KMS-11 (cell line): ENCODE measurements around the gene FAM120B.

ENCODE experiments used
- H2AFZ ChIP-seq: fragments of 200-600 bp; sonication (generic); 2 replicates; pipeline ENCODE4 v1.6.1; 2016; ENCODE audit warnings: antibody characterized with exemption, mixed run types, low read depth
- H3K27ac ChIP-seq: fragments of 200-600 bp; sonication (generic); 2 replicates; pipeline ENCODE4 v1.6.1; 2016; ENCODE audit warnings: mild to moderate bottlenecking, mixed run types
- H3K27me3 ChIP-seq: fragments of 200-600 bp; sonication (generic); 2 replicates; pipeline ENCODE4 v1.6.1; 2017; ENCODE audit warnings: mild to moderate bottlenecking, low read depth, mixed run types, moderate library complexity; ENCODE audit not compliant: insufficient read depth
- H3K36me3 ChIP-seq: fragments of 200-600 bp; sonication (generic); 2 replicates; pipeline ENCODE4 v1.6.1; 2017; ENCODE audit warnings: mild to moderate bottlenecking, mixed run types; ENCODE audit not compliant: insufficient read depth
- H3K4me1 ChIP-seq: fragments of 200-600 bp; sonication (generic); 2 replicates; pipeline ENCODE4 v1.6.1; 2016; ENCODE audit warnings: mild to moderate bottlenecking, low read depth, mixed run types; ENCODE audit not compliant: poor library complexity, severe bottlenecking
- H3K4me2 ChIP-seq: fragments of 200-600 bp; sonication (generic); 2 replicates; pipeline ENCODE4 v1.7.0; 2016; ENCODE audit warnings: mild to moderate bottlenecking, mixed run types
- H3K4me3 ChIP-seq: fragments of 200-600 bp; sonication (generic); IDR thresholded peaks from 2 replicates; pipeline ENCODE4 v1.6.1; 2017; ENCODE audit warnings: low read depth, low read length, mixed read lengths; ENCODE audit not compliant: insufficient read depth
- H3K79me2 ChIP-seq: fragments of 200-600 bp; sonication (generic); 2 replicates; pipeline ENCODE4 v1.6.1; 2016; ENCODE audit warnings: low read depth, mixed run types; ENCODE audit not compliant: insufficient read depth
- H3K9ac ChIP-seq: fragments of 200-600 bp; sonication (generic); 2 replicates; pipeline ENCODE4 v1.6.1; 2016; ENCODE audit warnings: mild to moderate bottlenecking, mixed run types
- H4K20me1 ChIP-seq: fragments of 200-600 bp; sonication (generic); 2 replicates; pipeline ENCODE4 v1.6.1; 2016; ENCODE audit warnings: mild to moderate bottlenecking, mixed run types; ENCODE audit not compliant: insufficient read depth
- TF ChIP-seq, protein P1 (sequence below): fragments of 200-600 bp; sonication (generic); conservative IDR thresholded peaks from 2 replicates; pipeline ENCODE4 v1.6.1; 2017; ENCODE audit warnings: low read depth, mild to moderate bottlenecking, antibody characterized with exemption, low read length, moderate library complexity, mixed read lengths

Gene FAM120B

DNA sequence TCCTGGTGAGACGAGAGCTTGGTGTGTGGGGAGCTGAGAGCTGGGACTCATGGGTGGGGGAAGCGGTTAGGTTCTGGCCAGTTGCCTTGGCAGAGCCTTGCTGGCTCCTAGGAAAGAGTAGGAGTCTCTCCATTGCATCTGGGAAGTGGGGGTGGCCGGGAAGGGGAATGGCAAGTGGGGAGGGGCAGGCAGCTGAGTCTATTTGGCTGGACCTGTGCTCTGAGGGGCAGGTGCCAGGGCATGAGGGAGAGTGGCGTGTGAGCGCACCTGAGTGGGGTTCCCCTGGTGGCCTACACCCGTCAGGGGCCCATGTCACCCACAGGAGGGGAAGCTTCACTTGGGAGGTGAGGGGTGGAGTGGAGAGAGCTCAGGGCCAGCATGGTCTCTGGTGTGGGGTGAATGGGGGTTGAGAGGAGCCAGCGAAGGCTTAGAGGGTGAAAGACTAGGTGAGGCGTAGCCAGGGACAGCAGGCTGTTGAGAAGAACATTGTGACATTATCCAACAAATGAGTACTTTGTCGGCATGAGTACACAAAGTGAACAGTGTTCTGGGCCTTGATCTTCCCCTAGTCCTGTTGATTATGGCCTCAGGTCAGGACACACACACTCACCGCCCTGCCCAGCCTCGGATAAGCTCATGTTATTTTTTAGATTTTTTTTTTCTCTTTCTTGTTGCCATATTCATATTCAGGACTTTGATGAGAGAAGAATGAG is 59.8 kb downstream of the FAM120B start:
- no peaks in the 10 kb centered on the region for H3K4me1 ChIP-seq
- no peaks in the 10 kb centered on the region for H3K36me3 ChIP-seq
- H3K79me2 ChIP-seq = no peaks in the 10 kb centered on the region
- no peak overlapping the region for H3K4me3 ChIP-seq
- H2AFZ ChIP-seq = no peak overlapping the region
- no peaks in the 10 kb centered on the region for H3K27me3 ChIP-seq
- no peak overlapping the region for H3K4me2 ChIP-seq
- no peak overlapping the region for H3K9ac ChIP-seq
- no peaks in the 10 kb centered on the region for H4K20me1 ChIP-seq
- TF ChIP-seq, protein P1, sequence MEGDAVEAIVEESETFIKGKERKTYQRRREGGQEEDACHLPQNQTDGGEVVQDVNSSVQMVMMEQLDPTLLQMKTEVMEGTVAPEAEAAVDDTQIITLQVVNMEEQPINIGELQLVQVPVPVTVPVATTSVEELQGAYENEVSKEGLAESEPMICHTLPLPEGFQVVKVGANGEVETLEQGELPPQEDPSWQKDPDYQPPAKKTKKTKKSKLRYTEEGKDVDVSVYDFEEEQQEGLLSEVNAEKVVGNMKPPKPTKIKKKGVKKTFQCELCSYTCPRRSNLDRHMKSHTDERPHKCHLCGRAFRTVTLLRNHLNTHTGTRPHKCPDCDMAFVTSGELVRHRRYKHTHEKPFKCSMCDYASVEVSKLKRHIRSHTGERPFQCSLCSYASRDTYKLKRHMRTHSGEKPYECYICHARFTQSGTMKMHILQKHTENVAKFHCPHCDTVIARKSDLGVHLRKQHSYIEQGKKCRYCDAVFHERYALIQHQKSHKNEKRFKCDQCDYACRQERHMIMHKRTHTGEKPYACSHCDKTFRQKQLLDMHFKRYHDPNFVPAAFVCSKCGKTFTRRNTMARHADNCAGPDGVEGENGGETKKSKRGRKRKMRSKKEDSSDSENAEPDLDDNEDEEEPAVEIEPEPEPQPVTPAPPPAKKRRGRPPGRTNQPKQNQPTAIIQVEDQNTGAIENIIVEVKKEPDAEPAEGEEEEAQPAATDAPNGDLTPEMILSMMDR = no peak
- H3K27ac ChIP-seq = no peak overlapping the region

DNA sequence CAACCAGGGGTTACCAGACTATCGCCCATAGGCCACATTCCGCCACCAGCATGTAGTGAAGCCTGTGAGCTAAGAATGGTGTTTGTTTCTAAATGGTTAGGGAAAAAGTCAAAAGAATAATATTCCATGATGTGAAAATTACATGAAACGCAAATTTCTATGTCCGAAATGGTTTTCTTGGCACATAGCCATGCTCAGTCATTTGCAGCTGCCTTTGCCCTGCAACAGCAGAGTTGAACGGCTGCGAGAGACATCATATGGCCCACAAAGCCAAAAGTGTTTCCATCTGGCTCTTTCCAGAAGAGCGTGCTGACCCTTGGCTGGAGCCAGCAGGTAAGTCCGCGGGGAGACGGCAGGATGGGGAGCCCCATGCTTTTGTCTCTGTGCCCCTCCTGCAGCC is 60.7 kb downstream of the FAM120B start:
- H3K79me2 ChIP-seq = no peaks in the 10 kb centered on the region
- TF ChIP-seq, protein P1 = no peak
- H3K36me3 ChIP-seq = no peaks in the 10 kb centered on the region
- no peak overlapping the region for H3K27ac ChIP-seq
- no peak overlapping the region for H3K4me3 ChIP-seq
- no peak overlapping the region for H3K4me2 ChIP-seq
- no peak overlapping the region for H2AFZ ChIP-seq
- no peaks in the 10 kb centered on the region for H3K4me1 ChIP-seq
- no peaks in the 10 kb centered on the region for H3K27me3 ChIP-seq
- H3K9ac ChIP-seq = no peak overlapping the region
- no peaks in the 10 kb centered on the region for H4K20me1 ChIP-seq

DNA sequence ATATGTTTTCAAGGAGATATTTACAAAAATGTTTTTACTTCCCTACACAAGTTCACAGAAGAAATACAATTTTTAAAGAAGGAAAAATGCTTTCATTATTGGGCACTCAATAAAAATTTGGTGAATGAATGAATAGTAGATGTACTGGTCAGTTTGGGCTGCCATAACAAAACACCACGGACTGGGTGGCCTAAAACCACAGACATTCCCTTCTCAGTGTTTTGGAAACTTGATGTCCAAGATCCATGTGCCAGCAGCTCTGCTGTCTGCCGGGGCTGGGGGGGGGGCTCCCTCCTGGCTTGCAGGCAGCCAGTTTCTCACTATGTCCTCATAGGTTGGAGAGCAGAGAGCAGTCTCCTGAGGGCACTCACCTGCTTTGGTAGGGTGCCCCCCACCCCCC is 62.0 kb downstream of the FAM120B start:
- no peak overlapping the region for H3K27ac ChIP-seq
- H4K20me1 ChIP-seq = no peaks in the 10 kb centered on the region
- H3K4me1 ChIP-seq = no peaks in the 10 kb centered on the region
- no peak overlapping the region for H3K9ac ChIP-seq
- no peak overlapping the region for H3K4me3 ChIP-seq
- no peaks in the 10 kb centered on the region for H3K79me2 ChIP-seq
- H3K36me3 ChIP-seq = no peaks in the 10 kb centered on the region
- TF ChIP-seq, protein P1 = no peak
- H2AFZ ChIP-seq = no peak overlapping the region
- H3K4me2 ChIP-seq = no peak overlapping the region
- H3K27me3 ChIP-seq = no peaks in the 10 kb centered on the region

DNA sequence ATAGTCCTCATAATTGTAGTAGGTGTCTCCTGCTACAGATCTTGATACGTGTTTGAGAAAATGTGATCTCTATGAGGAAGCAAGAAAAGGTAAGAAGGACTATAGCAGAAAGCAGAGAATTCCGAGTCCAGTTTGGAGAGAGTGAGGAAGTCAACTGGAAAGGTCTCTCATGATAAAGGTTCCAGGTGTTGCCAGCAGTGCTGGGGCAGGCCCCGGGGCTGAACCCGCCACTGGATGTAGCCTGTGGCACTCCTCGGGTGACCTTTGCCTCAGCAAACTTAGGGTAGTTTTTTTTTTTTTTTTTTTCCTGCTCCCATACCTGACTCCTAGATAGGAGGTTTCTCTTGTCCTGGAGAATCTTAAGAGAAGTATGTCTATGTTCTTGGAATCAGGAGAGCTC is 62.8 kb downstream of the FAM120B start:
- Histone ChIP-seq H3K27ac (no peak overlapping the region), H3K4me1 (no peaks in the 10 kb centered on the region), H3K27me3 (no peaks in the 10 kb centered on the region), H4K20me1 (no peaks in the 10 kb centered on the region), H3K4me3 (no peak overlapping the region), H3K36me3 (no peaks in the 10 kb centered on the region), H3K79me2 (no peaks in the 10 kb centered on the region), H3K9ac (no peak overlapping the region), H3K4me2 (no peak overlapping the region), H2AFZ (no peak overlapping the region)
- TF ChIP-seq, protein P1 = no peak
